ENCODE measurements around the gene CASK. TPM values are rescaled to one million over a fixed set of nuclear protein-coding genes. Genes with fewer than 3 reads are reported as not detected.

CASK gene, protein sequence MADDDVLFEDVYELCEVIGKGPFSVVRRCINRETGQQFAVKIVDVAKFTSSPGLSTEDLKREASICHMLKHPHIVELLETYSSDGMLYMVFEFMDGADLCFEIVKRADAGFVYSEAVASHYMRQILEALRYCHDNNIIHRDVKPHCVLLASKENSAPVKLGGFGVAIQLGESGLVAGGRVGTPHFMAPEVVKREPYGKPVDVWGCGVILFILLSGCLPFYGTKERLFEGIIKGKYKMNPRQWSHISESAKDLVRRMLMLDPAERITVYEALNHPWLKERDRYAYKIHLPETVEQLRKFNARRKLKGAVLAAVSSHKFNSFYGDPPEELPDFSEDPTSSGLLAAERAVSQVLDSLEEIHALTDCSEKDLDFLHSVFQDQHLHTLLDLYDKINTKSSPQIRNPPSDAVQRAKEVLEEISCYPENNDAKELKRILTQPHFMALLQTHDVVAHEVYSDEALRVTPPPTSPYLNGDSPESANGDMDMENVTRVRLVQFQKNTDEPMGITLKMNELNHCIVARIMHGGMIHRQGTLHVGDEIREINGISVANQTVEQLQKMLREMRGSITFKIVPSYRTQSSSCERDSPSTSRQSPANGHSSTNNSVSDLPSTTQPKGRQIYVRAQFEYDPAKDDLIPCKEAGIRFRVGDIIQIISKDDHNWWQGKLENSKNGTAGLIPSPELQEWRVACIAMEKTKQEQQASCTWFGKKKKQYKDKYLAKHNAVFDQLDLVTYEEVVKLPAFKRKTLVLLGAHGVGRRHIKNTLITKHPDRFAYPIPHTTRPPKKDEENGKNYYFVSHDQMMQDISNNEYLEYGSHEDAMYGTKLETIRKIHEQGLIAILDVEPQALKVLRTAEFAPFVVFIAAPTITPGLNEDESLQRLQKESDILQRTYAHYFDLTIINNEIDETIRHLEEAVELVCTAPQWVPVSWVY
- total RNA-seq, result 13.4 TPM
- long read RNA-seq, full-length matches to known transcripts, result 4 of 8 reads
- long read RNA-seq, partial matches to known transcripts, result 0 of 8 reads
- long read RNA-seq, other reads (novel, unspliced or antisense), result 4 of 8 reads

- H3K36me3 ChIP-seq, result no peaks in the 10 kb centered on the region
- H3K9me3 ChIP-seq (replicated peaks), result no peaks in the 10 kb centered on the region
- intact Hi-C loops (cut with micrococcal nuclease), result no loop called here
- peak; percentile 92 for DNase-seq
- peaks cover 5% of the 10 kb centered on the region for H3K4me1 ChIP-seq
- H3K27me3 ChIP-seq (ENCODE audit: low read depth), result no peaks in the 10 kb centered on the region
- peak; percentile 20 for TF ChIP-seq CTCF (IDR thresholded peaks at IDR 0.05; ENCODE audit: borderline replicate concordance)
- H3K4me3 ChIP-seq, result peak within 1 kb of the TSS; percentile 76
- H3K27ac ChIP-seq (replicated peaks), result peak within 1 kb of the TSS; percentile 92
These were observed at the start of gene CASK for GRCh38 chrX:41923211-41923977. CASK (minus strand) TSS chrX:41923554; CDS start chrX:41922988, 566 bp downstream.

DNA sequence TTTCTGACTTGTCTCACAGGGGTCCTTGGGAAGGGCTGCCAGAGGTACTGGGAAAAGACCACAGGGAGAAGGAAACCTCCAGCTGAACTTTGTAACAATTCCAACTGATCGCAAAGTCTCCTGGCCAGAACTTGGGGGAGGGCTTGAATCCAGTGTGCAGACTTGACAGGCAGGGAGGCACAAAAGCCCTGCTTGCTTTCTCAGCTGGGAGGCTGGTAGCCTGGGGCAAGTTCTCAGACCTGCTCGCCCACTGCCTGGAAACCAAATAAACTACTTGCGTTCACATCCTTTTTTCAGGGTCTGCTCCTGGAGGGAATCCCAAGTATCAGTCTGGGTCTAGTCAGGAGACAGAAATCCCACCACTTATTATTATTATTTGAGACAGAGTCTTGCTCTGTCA is 48.0 kb upstream of the CASK start:
- no peak for TF ChIP-seq CTCF (IDR thresholded peaks at IDR 0.05; ENCODE audit: borderline replicate concordance)
- Histone ChIP-seq H3K4me1 (no peaks in the 10 kb centered on the region), H3K27me3 (ENCODE audit: low read depth) (no peaks in the 10 kb centered on the region), H3K27ac (replicated peaks) (no peak overlapping the region), H3K9me3 (replicated peaks) (no peaks in the 10 kb centered on the region), H3K4me3 (no peak overlapping the region), H3K36me3 (no peaks in the 10 kb centered on the region)
- no peak for DNase-seq
- intact Hi-C loops (cut with micrococcal nuclease), result no loop called here

- intact Hi-C loops (cut with micrococcal nuclease), result no loop called here
- Histone ChIP-seq H3K4me1 (no peaks in the 10 kb centered on the region), H3K4me3 (no peak overlapping the region), H3K9me3 (replicated peaks) (no peaks in the 10 kb centered on the region), H3K27me3 (ENCODE audit: low read depth) (no peaks in the 10 kb centered on the region), H3K36me3 (no peaks in the 10 kb centered on the region), H3K27ac (replicated peaks) (no peak overlapping the region)
- no peak for TF ChIP-seq CTCF (IDR thresholded peaks at IDR 0.05; ENCODE audit: borderline replicate concordance)
- no peak for DNase-seq
These were observed 47.1 kb upstream of the CASK start for GRCh38 chrX:41970419-41970818.

- Histone ChIP-seq H3K27ac (replicated peaks) (no peak overlapping the region), H3K4me1 (no peaks in the 10 kb centered on the region), H3K36me3 (no peaks in the 10 kb centered on the region), H3K27me3 (ENCODE audit: low read depth) (no peaks in the 10 kb centered on the region), H3K9me3 (replicated peaks) (no peaks in the 10 kb centered on the region), H3K4me3 (no peak overlapping the region)
- DNase-seq, result no peak
- intact Hi-C loops (cut with micrococcal nuclease), result no loop called here
- no peak for TF ChIP-seq CTCF (IDR thresholded peaks at IDR 0.05; ENCODE audit: borderline replicate concordance)
These were observed 40.0 kb upstream of the CASK start for GRCh38 chrX:41963348-41963747.

GRCh38 chrX:41960142-41960541 is 36.8 kb upstream of the CASK start:
- no peaks in the 10 kb centered on the region for H3K4me1 ChIP-seq
- H3K27ac ChIP-seq (replicated peaks), result no peak overlapping the region
- no peaks in the 10 kb centered on the region for H3K27me3 ChIP-seq (ENCODE audit: low read depth)
- intact Hi-C loops (cut with micrococcal nuclease), result no loop called here
- H3K9me3 ChIP-seq (replicated peaks), result no peaks in the 10 kb centered on the region
- no peak overlapping the region for H3K4me3 ChIP-seq
- DNase-seq, result no peak
- no peaks in the 10 kb centered on the region for H3K36me3 ChIP-seq
- no peak for TF ChIP-seq CTCF (IDR thresholded peaks at IDR 0.05; ENCODE audit: borderline replicate concordance)

Data from left ventricle myocardium inferior (tissue), 1 donor.